NCI-H748 treated with DMSO at 0.1 percent for 48 hours (cell line): Measurements from ENCODE around the gene CDKN2B-AS1.
A peak's percentile ranks its signal among the peaks of the same experiment; 100 is the strongest.
"Not testable (repeated sequence)": the region's sequence is repeated elsewhere in the genome, so short reads cannot be mapped to it uniquely, and the experiment has no call there.

ENCODE experiments used
- DNase-seq: peaks from one replicate; lab custom pipeline; 2025; lab: John Stamatoyannopoulos, UW

CDKN2B-AS1 gene

GRCh38 chr9:21994556-21995005 is at the start of gene CDKN2B-AS1:
CDKN2B-AS1 (plus strand) TSS chr9:21994791.
- DNase-seq, result peak; percentile 74

DNA sequence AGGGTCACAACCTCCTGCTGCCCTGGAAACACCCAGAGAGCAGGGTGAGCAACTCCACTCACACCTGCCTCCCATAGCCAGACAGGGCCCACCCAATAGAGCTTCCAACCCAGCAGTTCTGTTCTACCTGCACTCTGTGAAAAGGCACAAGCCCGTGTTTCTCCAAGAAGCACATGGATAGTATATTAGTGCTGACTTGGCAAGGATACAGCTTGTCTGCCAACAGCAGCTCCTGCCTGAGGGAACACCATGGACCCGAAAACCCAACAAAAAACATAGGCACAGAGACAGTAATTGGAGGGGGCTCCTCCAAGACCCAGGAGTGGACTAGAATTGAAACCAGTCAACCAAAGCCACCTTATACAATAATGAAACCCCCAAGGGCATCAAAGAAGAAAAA is 49.0 kb upstream of the CDKN2B-AS1 start:
- no peak for DNase-seq

GRCh38 chr9:21958833-21959232 is 35.8 kb upstream of the CDKN2B-AS1 start:
- no peak for DNase-seq

DNA sequence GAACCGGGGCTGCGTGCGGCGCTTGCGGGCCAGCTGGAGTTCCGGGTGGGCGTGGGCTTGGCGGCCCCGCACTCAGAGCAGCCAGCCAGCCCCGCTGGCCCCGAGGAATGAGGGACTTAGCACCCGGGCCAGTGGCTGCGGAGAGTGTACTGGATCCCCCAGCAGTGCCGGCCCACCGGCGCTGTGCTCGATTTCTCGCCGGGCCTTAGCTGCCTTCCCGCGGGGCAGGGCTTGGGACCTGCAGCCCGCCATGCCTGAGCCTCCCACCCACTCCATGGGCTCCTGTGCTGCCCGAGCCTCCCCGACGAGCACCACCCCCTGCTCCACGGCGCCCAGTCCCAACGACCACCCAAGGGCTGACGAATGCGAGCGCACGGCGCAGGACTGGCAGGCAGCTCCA is 35.3 kb upstream of the CDKN2B-AS1 start:
- not testable (repeated sequence) for DNase-seq

- no peak for DNase-seq
Observed at GRCh38 chr9:21961569-21961968, 33.0 kb upstream of the CDKN2B-AS1 start.

DNA sequence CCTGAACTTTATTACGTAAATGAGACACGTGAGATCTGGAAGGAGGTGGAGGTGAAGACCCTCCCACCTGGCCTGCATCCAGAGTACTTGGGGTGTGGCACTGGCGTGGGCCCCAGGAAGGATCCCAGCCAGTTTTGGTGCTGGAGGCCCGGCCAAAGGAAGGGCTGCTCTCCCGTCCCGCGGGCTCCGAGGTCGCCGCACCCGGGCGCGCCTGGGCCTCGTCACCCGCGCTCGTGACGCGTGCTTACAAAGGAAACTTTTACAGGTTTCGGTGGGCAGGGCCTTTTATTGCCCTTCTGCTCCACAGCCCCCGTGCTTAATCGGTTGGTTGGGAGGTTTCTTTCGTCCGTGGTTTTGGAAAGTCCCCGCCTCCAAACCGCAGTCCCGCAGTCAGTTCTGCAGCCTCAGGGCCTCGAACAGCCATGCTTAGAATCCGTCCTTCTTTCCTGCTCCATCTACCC is 29.6 kb upstream of the CDKN2B-AS1 start:
- no peak for DNase-seq

GRCh38 chr9:21965401-21965951 is 29.1 kb upstream of the CDKN2B-AS1 start:
- DNase-seq, result no peak

DNA sequence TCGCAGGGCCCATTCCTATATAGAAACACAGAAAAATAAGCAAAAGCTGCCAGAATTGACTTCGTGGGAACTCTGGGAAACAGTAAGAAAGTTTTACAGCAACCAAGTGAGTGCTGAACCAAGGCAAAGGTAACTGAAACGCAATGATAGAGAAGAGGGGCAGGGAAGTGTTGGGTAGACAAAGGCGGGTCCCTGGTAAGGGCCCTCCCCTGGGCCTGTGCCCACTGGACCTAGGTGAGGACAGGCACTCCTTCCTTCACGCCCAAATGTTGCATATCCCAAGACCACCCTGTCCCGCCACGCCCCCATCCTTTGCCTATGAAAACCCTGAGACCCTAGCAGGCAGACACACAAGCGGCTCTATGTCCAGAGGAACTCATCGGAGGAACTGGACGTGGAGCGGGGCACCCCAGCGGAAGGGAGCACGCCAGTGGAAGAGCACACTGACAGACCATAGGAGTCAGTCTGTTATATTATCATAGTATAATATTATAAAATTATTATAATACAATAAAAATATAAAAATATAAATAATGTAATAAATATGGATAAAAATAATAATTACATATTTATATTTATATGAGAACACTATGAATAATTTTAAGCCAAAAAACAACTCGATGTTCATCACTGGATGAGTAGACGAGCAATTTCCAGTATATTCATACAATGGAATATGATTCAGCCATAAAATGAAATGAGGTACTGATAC is 28.3 kb upstream of the CDKN2B-AS1 start:
- no peak for DNase-seq

DNA sequence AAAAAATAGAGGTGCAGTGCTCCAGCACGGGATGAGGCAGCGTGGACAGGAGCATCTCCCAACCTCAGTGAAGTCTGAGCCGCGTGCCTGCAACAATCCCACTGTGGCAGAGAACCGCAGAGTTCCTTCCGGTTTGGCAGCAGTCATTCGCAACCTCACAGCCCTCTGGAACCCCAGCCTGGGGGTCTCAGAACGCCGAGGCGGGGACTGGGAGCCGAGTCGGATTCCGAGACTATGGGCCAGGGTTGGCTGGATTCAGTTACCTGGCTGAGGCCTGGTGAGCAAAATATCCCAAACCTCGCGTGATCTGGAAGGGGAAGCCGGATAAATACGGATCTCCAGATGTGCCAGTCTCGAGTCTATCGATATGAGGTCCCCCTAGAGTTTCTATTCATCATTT is 27.4 kb upstream of the CDKN2B-AS1 start:
- DNase-seq, result no peak

- DNase-seq, result no peak
Observed at GRCh38 chr9:21967702-21968101, 26.9 kb upstream of the CDKN2B-AS1 start.

GRCh38 chr9:21968331-21969010 is 26.1 kb upstream of the CDKN2B-AS1 start:
- DNase-seq, result no peak

- DNase-seq, result no peak
Observed at GRCh38 chr9:21969011-21969940, 25.3 kb upstream of the CDKN2B-AS1 start.

- DNase-seq, result no peak
Observed at GRCh38 chr9:21969951-21970799, 24.4 kb upstream of the CDKN2B-AS1 start.

- DNase-seq, result no peak
Observed at GRCh38 chr9:21970800-21971640, 23.6 kb upstream of the CDKN2B-AS1 start.

GRCh38 chr9:21972361-21972760 is 22.2 kb upstream of the CDKN2B-AS1 start:
- no peak for DNase-seq

DNA sequence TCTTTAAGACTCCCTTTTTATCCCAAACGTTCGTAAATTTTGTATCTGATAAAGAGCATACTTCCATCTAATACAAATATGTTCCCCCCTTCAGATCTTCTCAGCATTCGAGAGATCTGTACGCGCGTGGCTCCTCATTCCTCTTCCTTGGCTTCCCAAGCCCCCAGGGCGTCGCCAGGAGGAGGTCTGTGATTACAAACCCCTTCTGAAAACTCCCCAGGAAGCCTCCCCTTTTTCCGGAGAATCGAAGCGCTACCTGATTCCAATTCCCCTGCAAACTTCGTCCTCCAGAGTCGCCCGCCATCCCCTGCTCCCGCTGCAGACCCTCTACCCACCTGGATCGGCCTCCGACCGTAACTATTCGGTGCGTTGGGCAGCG is 20.3 kb upstream of the CDKN2B-AS1 start:
- no peak for DNase-seq

DNA sequence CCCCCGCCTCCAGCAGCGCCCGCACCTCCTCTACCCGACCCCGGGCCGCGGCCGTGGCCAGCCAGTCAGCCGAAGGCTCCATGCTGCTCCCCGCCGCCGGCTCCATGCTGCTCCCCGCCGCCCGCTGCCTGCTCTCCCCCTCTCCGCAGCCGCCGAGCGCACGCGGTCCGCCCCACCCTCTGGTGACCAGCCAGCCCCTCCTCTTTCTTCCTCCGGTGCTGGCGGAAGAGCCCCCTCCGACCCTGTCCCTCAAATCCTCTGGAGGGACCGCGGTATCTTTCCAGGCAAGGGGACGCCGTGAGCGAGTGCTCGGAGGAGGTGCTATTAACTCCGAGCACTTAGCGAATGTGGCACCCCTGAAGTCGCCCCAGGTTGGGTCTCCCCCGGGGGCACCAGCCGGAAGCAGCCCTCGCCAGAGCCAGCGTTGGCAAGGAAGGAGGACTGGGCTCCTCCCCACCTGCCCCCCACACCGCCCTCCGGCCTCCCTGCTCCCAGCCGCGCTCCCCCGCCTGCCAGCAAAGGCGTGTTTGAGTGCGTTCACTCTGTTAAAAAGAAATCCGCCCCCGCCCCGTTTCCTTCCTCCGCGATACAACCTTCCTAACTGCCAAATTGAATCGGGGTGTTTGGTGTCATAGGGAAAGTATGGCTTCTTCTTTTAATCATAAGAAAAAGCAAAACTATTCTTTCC is 19.7 kb upstream of the CDKN2B-AS1 start:
- DNase-seq, result peak; percentile 80

DNA sequence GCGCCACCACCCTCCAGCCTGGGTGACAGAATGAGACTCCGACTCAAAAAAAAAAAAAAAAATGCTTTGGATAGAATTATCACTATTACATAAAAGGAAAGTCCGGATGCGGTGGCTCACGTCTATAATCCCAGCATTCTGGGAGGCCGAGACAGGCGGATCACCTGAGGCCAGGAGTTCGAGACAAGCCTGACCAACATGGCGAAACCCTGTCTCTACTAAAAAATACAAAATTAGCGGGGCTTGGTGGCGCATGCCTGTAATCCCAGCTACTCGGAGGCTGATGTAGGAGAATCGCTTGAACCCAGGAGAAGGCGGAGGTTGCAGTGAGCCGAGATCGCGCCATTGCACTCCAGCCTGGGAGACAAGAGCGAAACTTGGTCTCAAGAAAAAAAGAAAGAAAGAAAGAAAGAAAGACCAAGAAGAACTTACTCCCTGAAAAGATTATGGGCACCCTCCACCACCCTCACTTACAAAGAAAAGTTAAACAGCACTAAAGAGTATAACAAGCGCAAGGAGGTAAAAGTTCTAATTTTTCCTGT is 18.2 kb upstream of the CDKN2B-AS1 start:
- no peak for DNase-seq

- DNase-seq, result no peak
Observed at GRCh38 chr9:21982391-21982790, 12.2 kb upstream of the CDKN2B-AS1 start.
